ENCODE data around the gene GJD4. TPM values are rescaled to one million over a fixed set of nuclear protein-coding genes. Genes with fewer than 3 reads are reported as not detected.

GJD4 gene
- polyA plus RNA-seq, 1 experiment: not detected

DNA sequence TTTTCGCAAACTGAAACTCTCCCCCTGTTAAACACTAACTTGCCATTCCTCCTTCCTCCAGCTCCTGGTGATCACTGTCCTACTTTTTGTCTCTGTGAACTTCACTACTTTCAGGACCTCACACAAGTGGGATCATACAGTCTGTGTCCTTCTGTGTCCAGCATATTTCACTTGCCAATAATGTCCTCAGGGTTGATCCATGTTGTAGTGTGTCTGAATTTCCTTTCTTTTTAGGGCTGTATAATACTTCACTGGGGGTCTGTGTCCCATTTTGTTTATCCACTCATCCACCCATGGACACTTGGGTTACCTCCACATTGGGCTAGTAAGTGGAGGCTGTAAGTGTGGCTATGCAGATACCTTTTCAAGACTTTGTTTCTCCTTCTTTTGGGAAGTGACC, 42.7 kb upstream of the GJD4 start:
- ChIA-PET CTCF (interaction anchor here (0.7 to 4.1 kb wide), 16 partner anchors 10 to 442 kb away, joined by 3 to 35 read pairs (median 3); partner anchors contain the start of gene CREM), POLR2A (no interaction called here)

DNA sequence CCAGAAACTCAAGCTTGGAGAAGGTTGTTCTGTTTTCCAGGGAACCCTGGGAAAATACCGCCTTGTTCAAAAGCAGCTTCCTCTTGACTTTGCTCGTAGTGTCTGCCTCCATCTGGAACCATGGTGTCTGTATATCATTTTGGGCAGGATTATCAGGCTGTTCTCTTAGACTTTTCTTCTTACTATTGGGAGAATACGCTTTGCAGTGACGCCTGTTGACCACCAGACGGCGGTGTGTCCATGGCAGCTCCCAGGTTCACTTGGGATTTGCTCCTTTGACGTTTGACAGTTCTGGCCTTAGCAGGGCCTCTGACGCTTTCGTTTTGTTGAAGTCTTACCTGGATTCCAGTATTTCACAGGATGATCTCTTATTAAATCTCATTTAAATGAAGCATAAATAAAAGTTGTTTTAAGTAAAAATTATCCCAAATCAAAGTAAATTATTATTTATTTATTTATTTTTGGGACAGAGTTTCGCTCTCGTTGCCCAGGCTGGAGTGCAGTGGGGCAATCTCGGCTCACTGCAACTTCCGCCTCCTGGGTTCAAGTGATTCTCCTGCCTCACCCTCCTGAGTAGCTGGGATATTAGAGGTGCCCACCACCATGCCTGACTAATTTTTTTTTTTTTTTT, 41.8 kb upstream of the GJD4 start:
- POLR2A ChIA-PET: no interaction called here
- peaks cover 2% of the 10 kb centered on the region; the same call in 1 of the 2 replicates for H3K36me3 ChIP-seq (ENCODE audit: control insufficient read depth, insufficient read depth, low read length)
- TF ChIP-seq, protein P1, sequence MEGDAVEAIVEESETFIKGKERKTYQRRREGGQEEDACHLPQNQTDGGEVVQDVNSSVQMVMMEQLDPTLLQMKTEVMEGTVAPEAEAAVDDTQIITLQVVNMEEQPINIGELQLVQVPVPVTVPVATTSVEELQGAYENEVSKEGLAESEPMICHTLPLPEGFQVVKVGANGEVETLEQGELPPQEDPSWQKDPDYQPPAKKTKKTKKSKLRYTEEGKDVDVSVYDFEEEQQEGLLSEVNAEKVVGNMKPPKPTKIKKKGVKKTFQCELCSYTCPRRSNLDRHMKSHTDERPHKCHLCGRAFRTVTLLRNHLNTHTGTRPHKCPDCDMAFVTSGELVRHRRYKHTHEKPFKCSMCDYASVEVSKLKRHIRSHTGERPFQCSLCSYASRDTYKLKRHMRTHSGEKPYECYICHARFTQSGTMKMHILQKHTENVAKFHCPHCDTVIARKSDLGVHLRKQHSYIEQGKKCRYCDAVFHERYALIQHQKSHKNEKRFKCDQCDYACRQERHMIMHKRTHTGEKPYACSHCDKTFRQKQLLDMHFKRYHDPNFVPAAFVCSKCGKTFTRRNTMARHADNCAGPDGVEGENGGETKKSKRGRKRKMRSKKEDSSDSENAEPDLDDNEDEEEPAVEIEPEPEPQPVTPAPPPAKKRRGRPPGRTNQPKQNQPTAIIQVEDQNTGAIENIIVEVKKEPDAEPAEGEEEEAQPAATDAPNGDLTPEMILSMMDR (IDR thresholded peaks at IDR 0.05; ENCODE audit: insufficient read depth, low read depth, low read length): peak; percentile 97

More for the DNA sequence above, 42.7 kb upstream of the GJD4 start:
- TF ChIP-seq, protein P1 (IDR thresholded peaks at IDR 0.05; ENCODE audit: insufficient read depth, low read depth, low read length): no peak
- no peak for DNase-seq (ENCODE audit: low read depth)
- Histone ChIP-seq H3K36me3 (ENCODE audit: control insufficient read depth, insufficient read depth, low read length) (0 out of 2 replicates have a peak, but pooled peaks cover 2% of the 10 kb centered on the region), H3K27me3 (ENCODE audit: control insufficient read depth, insufficient read depth, low read length) (no peaks in the 10 kb centered on the region), H3K4me3 (ENCODE audit: low read depth, low read length) (no peak overlapping the region)

DNA sequence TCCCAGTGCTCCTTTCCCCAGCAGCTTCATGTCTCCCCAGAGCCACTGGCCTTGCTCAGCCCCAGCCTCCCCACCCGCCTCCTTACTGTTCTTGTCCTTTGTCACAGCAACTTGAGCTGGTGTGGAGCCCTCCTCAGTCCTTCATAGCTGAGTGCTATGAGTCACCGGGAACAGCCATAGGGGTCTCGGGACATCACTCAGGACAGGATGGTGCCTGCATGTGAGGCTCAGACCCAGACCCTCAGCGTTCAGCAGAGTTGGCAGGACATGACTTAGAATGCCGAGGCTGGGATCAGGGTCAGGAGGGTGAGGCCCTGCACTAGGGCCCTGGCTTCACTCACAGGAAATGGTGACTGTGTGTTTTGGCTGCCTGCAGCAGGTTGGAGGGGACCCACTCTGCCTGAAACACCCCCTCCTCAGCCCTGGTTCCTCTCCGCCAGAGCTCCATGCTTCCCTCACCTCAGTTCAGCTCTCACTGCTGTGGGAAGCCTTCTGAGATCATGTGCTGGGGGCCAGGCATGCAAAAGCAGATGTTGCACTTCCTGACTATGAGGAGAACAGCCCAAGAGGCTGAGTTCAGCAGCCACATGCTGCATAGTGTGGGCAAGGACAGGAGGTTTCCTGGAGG, 40.7 kb upstream of the GJD4 start:
- Histone ChIP-seq H3K27me3 (ENCODE audit: control insufficient read depth, insufficient read depth, low read length) (no peaks in the 10 kb centered on the region), H3K36me3 (ENCODE audit: control insufficient read depth, insufficient read depth, low read length) (peaks cover 10% of the 10 kb centered on the region), H3K4me3 (ENCODE audit: low read depth, low read length) (no peak overlapping the region)
- ChIA-PET CTCF (interaction anchor here (0.6 to 4.1 kb wide), 13 partner anchors 9 to 438 kb away, joined by 3 to 35 read pairs (median 5); partner anchors contain the start of gene CREM), POLR2A (no interaction called here)
- no peak for DNase-seq (ENCODE audit: low read depth)
- TF ChIP-seq, protein P1 (IDR thresholded peaks at IDR 0.05; ENCODE audit: insufficient read depth, low read depth, low read length): no peak

More for the DNA sequence above, 41.8 kb upstream of the GJD4 start:
- H3K27me3 ChIP-seq (ENCODE audit: control insufficient read depth, insufficient read depth, low read length): no peaks in the 10 kb centered on the region
- CTCF ChIA-PET: interaction anchor here (0.6 to 4.1 kb wide), 22 partner anchors 8 to 443 kb away, joined by 3 to 35 read pairs (median 4); partner anchors contain the start of gene CREM
- DNase-seq (ENCODE audit: low read depth): no peak
- H3K4me3 ChIP-seq (ENCODE audit: low read depth, low read length): no peak overlapping the region

DNA sequence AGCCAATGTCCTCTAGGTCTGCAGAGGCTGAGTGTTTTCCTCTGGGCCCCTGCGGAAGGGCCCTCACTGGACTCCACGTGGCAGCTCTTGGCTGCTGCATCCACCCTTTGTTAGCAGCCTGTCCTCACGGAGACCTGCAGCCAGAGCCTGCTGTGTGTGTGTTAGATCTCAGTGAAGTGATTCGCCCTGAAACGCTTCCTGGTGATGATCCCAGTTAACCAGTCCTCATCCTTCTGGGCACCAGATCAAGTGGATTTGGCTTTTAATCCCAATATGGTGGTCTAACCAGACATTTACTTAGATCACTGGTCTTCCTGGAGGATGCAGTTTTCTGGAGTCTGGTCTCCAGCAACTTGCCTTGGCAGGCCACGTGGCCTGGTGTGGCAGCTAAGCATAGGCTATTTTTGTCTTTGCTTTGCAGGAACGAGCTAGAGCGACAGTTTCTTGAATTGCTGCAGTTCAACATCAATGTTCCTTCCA, 39.5 kb upstream of the GJD4 start:
- TF ChIP-seq, protein P1 (IDR thresholded peaks at IDR 0.05; ENCODE audit: insufficient read depth, low read depth, low read length): no peak
- H3K4me3 ChIP-seq (ENCODE audit: low read depth, low read length): no peak overlapping the region
- no peaks in the 10 kb centered on the region for H3K27me3 ChIP-seq (ENCODE audit: control insufficient read depth, insufficient read depth, low read length)
- ChIA-PET POLR2A (no interaction called here), CTCF (interaction anchor here (1.2 to 4.1 kb wide), 3 partner anchors 11 to 326 kb away, joined by 3 to 35 read pairs (median 5); no protein-coding TSS in a partner anchor)
- no peak for DNase-seq (ENCODE audit: low read depth)
- peaks cover 11% of the 10 kb centered on the region for H3K36me3 ChIP-seq (ENCODE audit: control insufficient read depth, insufficient read depth, low read length)

DNA sequence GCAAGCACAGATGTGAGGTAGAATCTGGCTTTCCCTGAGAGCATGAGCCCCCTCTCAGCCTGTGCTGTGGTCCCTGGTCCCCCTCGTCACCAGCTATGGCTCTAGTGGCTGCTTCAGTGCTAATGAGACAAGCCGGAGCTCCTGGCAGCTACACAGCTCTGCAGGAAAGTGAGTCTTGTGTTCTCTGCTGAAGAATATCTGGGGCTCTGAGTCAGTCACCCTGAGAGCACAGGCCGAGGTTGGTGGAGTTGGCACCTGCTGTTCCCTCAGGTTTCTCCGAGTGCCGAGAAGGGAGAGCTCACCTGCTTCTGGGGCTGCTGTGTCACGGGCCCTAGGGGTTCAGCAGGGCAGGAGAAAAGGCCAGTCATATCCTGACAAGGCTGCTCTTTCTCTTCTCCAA, 37.2 kb upstream of the GJD4 start:
- ChIA-PET CTCF (no interaction called here), POLR2A (no interaction called here)

More for the DNA sequence above, 37.2 kb upstream of the GJD4 start:
- Histone ChIP-seq H3K4me3 (ENCODE audit: low read depth, low read length) (no peak overlapping the region), H3K36me3 (ENCODE audit: control insufficient read depth, insufficient read depth, low read length) (peaks cover 11% of the 10 kb centered on the region), H3K27me3 (ENCODE audit: control insufficient read depth, insufficient read depth, low read length) (no peaks in the 10 kb centered on the region)
- TF ChIP-seq, protein P1 (IDR thresholded peaks at IDR 0.05; ENCODE audit: insufficient read depth, low read depth, low read length): no peak
- no peak for DNase-seq (ENCODE audit: low read depth)

Measured in BJ (cell line).